HAP-1 (cell line): Measurements from ENCODE around the gene CACNA1C.
"Not testable (repeated sequence)": the region's sequence is repeated elsewhere in the genome, so short reads cannot be mapped to it uniquely, and the experiment has no call there.

Experiments used
- DNase-seq, 2 experiments: peaks; one replicate each; pipeline ENCODE4 v3.0.0-alpha.2; 2016 to 2020; ENCODE audit warnings: low spot score in 2 of 2
- H3K27me3 ChIP-seq: fragments of 250-450 bp; sonication (Bioruptor Pico); 2 replicates; pipeline ENCODE4 v1.5.1; 2020; ENCODE audit warnings: low read depth, mild to moderate bottlenecking, moderate library complexity
- H3K36me3 ChIP-seq: fragments of 250-450 bp; sonication (Bioruptor Pico); replicated peaks from 2 replicates; pipeline ENCODE4 v1.5.1; 2020; ENCODE audit warnings: mild to moderate bottlenecking
- H3K4me1 ChIP-seq: fragments of 250-450 bp; sonication (Bioruptor Pico); 2 replicates; pipeline ENCODE4 v1.5.1; 2020; ENCODE audit warnings: mild to moderate bottlenecking
- H3K4me3 ChIP-seq: fragments of 250-450 bp; sonication (Bioruptor Pico); 2 replicates; pipeline ENCODE4 v1.5.1; 2020; ENCODE audit warnings: mild to moderate bottlenecking, moderate library complexity
- H3K9me3 ChIP-seq: fragments of 250-450 bp; sonication (Bioruptor Pico); 2 replicates; pipeline ENCODE4 v1.5.1; 2020; ENCODE audit warnings: mild to moderate bottlenecking, moderate library complexity
- in situ Hi-C: fragments of 300-500 bp; cut with MboI; formaldehyde crosslinking; loops from 3 replicates; pipeline ENCODE4 v1.14.3; 2020; ENCODE audit warnings: low sequenced_read_pairs, inconsistent platforms, mixed read lengths

Gene CACNA1C

DNA sequence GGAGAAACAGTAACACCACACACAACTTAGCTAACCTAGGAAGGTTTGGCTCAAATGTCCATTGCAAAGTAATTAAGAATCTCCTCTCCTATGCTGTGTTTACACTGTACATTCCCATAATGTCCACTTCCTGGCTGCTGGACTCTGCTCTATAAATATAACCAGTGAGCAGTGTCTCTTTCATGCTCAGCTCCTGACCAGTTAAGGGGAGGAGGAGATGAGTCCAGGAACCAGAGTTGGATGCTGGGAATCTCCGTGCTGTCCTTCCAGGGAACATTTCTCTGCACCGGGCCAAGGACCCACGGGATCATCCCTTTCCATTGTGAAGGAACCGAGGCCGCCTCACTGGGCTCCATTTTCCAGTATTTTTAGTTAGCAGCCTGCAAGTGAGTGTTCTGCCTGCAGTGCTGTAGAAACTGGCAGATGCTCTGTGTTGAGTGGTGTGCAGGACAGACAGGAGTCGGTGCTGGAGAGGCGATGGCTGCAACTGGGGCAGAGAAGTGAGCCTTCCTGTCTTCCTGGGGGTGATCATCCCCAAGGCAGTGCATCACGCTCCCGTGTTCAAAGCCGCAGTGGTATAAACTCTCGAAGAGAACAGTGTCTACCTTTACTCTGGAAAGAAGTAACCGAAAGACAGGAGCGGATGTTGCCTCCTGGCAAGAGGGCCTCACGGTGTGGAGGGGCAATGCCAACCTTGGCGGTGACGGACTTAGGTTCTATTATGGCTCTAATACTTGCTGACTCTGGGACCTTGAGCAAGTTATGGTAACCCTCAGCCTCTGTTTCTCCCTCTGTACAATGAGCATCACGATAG is 195.5 kb downstream of the CACNA1C start:
- H3K9me3 ChIP-seq: no peaks in the 10 kb centered on the region
- in situ Hi-C loops: no loop called here
- DNase-seq: no peak

DNA sequence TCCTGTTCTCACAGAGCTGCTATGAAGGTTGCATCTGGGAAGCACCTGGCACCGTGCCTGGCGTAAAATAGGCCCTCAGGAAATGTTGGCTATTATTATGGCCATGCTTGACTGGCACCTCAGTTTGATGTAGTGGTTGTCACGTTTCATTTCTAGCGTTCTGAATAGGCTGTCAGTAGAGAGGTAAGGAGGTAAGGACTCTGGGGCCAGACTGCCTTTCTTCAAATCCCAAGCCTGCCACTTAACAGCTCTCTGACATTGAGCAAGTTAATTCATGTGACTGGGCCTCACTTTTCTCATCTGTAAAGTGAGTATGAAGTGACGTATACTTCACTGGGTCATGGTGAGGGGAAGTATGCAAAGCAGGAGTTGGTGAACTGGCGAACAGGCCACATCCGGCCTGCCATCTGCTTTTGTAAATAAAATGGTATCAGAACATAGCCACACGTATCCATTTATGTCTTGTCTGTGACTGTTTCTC is 196.2 kb downstream of the CACNA1C start:
- H3K4me3 ChIP-seq: no peak overlapping the region
- in situ Hi-C loops: no loop called here
- no peaks in the 10 kb centered on the region for H3K9me3 ChIP-seq
- no peaks in the 10 kb centered on the region for H3K36me3 ChIP-seq
- H3K27me3 ChIP-seq: no peaks in the 10 kb centered on the region
- DNase-seq: no peak
- no peaks in the 10 kb centered on the region for H3K4me1 ChIP-seq

More for the DNA sequence above, 195.5 kb downstream of the CACNA1C start:
- Histone ChIP-seq H3K4me1 (no peaks in the 10 kb centered on the region), H3K4me3 (no peak overlapping the region), H3K36me3 (no peaks in the 10 kb centered on the region), H3K27me3 (no peaks in the 10 kb centered on the region)

DNA sequence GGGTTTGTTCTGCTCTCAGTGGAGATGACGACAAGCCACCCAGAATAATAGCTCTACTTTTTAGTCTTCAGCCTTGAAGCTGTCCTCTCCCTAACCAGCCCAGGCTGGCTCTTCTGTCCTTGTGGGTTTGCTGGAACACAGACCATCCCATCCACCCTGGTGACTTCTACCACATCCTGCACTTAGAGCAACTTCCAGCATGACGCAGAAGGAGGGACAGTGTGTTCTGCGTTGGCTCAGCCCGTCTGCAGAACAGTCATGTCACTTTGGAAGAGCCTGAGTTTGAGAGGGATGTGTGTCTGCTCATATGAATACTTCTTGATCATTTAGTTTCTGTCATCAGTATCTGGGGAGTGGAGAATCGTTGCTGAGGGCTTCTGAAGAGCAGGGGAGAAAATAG is 198.0 kb downstream of the CACNA1C start:
- H3K9me3 ChIP-seq: no peaks in the 10 kb centered on the region
- in situ Hi-C loops: no loop called here

DNA sequence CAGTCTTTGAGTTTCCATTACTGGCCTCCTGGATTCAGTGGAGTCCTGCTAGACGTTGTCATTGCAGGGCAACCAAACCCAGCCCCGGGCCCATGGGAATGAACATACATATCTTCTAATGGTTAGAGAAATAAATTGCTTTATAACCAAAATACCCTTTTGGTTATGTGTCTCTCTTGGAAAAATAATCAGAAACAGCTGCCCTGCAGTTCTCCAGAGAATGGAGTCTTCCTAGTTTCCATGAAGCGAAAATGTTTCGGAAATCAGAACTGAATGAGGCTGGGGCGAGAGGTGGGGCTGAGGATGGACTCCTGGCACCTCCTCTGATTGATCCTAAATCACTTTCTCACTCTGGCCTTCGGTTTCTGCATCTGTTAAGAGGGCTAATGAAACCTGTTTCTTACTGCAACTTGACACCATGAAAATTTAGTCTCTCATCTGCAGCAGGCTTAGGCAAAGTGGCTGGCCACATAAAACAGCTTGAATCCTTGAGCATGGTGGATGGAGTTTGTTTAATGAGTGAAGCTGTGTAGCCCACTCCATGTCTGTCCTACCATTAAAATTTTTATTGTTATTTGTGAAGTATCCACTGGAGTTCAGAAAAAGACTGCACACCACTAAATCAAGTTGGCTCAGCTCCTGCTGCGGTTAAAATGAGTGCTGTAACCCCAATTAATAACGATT is 198.9 kb downstream of the CACNA1C start:
- in situ Hi-C loops: no loop called here
- Histone ChIP-seq H3K4me3 (no peak overlapping the region), H3K36me3 (no peaks in the 10 kb centered on the region), H3K9me3 (no peaks in the 10 kb centered on the region), H3K4me1 (no peaks in the 10 kb centered on the region), H3K27me3 (no peaks in the 10 kb centered on the region)
- DNase-seq: no peak

More for the DNA sequence above, 198.0 kb downstream of the CACNA1C start:
- Histone ChIP-seq H3K4me1 (no peaks in the 10 kb centered on the region), H3K36me3 (no peaks in the 10 kb centered on the region), H3K27me3 (no peaks in the 10 kb centered on the region), H3K4me3 (no peak overlapping the region)
- DNase-seq: no peak

DNA sequence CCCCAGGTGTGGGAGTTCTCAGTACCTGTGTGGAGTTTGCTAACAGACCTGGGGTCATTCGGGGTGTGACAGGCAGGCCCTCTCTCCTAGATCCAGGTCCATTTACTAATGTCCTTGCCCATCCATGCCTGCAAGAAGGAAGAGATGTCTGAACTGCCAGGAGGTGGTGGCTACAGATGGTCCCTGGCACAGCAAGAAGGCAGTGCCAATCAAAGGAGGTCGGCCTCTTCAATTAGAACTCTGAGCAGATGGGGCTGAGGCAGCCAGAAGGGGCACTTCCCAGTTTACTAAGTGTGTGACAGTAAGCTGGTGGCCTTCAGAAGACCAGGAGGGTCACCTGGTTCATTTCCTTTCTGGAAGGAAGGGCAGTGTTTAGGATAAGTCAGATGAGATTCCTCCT is 202.5 kb downstream of the CACNA1C start:
- no peaks in the 10 kb centered on the region for H3K4me1 ChIP-seq
- H3K9me3 ChIP-seq: no peaks in the 10 kb centered on the region
- no peaks in the 10 kb centered on the region for H3K36me3 ChIP-seq
- in situ Hi-C loops: no loop called here
- no peaks in the 10 kb centered on the region for H3K27me3 ChIP-seq
- DNase-seq: no peak
- H3K4me3 ChIP-seq: no peak overlapping the region

DNA sequence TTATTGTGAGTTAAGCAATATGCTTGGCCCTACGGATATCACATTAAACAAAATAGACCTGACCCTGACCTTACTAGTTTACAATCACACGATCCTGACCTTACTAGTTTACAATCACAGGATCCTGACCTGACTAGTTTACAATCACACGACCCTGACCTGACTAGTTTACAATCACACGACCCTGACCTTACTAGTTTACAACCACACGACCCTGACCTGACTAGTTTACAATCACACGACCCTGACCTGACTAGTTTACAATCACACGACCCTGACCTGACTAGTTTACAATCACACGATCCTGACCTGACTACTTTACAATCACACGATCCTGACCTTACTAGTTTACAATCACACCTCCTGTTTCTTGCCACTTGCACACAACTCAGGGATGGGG is 202.9 kb downstream of the CACNA1C start:
- H3K4me3 ChIP-seq, H3K36me3 ChIP-seq, H3K27me3 ChIP-seq, DNase-seq, in situ Hi-C loops, H3K9me3 ChIP-seq, H3K4me1 ChIP-seq: not testable (repeated sequence)

DNA sequence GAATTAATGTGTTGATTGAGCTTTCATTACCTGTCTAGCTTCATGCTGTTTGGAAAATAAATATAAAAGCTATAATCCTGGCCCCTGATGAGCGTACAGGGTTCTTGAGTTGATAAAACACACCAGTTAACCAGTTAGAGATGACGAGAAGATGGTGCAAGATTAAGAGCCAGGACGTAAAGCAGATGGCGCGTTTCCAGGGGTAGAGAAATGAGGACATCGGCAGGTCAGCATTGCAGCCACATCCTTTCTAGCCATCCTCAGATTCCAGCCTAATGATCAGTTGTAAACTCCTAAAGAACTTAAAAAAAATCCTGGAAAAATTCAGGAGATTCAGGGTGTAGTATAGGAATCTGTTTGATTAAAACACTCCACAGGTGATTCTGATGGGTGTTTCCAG is 203.7 kb downstream of the CACNA1C start:
- Histone ChIP-seq H3K27me3 (no peaks in the 10 kb centered on the region), H3K36me3 (no peaks in the 10 kb centered on the region), H3K9me3 (no peaks in the 10 kb centered on the region), H3K4me1 (no peaks in the 10 kb centered on the region), H3K4me3 (no peak overlapping the region)
- in situ Hi-C loops: no loop called here
- no peak for DNase-seq

DNA sequence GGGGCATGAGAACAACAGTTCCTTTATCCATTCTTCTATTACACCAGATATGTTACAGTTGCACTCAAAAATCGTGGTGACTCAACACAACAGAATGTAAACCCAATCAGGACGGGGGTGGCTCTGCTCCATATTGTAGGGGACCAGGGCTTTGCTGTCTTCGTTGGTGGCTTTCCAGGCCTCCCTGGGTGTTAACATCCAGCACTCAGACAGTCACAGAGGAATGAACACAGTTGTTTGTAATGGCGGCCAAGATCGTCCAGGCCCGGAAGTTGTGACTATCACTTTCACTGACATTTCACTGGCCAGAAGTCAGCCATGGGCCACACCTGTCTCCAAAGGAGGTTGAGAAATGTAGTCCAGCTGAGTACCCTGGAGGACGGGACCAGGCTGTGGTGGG is 204.1 kb downstream of the CACNA1C start:
- Histone ChIP-seq H3K4me1 (no peaks in the 10 kb centered on the region), H3K9me3 (no peaks in the 10 kb centered on the region), H3K4me3 (no peak overlapping the region), H3K27me3 (no peaks in the 10 kb centered on the region), H3K36me3 (no peaks in the 10 kb centered on the region)
- in situ Hi-C loops: no loop called here
- no peak for DNase-seq

DNA sequence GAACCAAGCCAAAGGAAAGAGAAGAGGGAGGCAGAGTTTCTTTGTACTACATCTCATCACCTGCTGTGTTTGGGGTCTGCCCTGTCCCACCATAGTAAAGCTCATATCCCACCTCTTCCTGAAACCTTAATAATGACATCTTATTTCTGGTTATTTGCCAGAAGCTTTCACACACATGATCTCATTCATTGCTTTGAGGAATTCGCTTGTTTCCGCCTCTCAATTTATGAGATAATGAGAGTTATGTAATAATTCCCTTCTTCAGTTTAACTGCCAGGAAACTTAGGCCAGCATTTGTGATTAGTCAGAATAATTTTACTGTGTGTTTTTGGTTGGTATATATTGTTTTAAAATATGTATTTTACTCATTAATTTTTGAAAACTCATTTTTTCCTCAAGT is 205.2 kb downstream of the CACNA1C start:
- Histone ChIP-seq H3K27me3 (no peaks in the 10 kb centered on the region), H3K36me3 (no peaks in the 10 kb centered on the region), H3K4me3 (no peak overlapping the region), H3K4me1 (no peaks in the 10 kb centered on the region), H3K9me3 (no peaks in the 10 kb centered on the region)
- no peak for DNase-seq
- in situ Hi-C loops: no loop called here

DNA sequence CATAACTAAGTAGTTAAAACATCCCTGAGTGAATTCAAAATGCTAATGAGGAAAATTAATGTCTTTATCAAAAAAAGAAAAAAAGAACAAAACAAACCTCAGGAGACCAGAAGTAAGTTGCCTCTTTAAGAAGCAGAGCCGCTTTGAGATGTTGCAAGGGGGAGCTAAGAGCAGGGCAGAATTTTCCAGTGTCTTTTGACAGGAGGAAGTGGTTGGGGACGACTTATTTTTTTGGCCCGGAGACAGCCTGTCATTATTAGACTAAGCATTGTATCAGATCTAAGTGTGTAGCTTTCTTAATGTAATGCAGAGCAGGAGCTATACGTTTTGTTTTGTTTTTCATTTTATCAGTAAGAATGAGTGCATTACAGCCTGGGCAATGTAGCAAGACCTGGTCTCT is 206.6 kb downstream of the CACNA1C start:
- Histone ChIP-seq H3K27me3 (no peaks in the 10 kb centered on the region), H3K4me3 (no peak overlapping the region), H3K9me3 (no peaks in the 10 kb centered on the region), H3K36me3 (no peaks in the 10 kb centered on the region), H3K4me1 (no peaks in the 10 kb centered on the region)
- in situ Hi-C loops: no loop called here
- DNase-seq: no peak

DNA sequence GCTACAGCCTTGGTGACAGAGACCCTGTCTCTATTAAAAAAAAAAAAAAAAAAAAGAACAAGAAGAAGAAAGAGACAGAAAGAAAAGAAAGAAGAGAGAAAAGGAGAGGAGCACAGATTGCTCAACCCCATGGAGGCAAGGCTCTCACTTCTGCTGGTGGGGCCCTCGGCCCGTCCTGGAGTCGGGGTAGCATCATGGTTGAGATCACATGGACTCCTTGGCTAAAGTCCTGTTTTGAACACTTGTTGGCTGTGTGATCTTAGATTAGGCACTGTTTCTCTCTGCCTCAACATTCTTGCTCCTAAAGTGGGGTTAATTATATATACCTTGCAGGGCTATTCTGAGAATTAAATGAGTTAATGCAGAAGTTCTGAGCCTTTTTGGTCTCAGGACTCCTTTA is 207.7 kb downstream of the CACNA1C start:
- in situ Hi-C loops: no loop called here
- no peak for DNase-seq
- Histone ChIP-seq H3K27me3 (no peaks in the 10 kb centered on the region), H3K36me3 (no peaks in the 10 kb centered on the region), H3K4me3 (no peak overlapping the region), H3K9me3 (no peaks in the 10 kb centered on the region), H3K4me1 (no peaks in the 10 kb centered on the region)

DNA sequence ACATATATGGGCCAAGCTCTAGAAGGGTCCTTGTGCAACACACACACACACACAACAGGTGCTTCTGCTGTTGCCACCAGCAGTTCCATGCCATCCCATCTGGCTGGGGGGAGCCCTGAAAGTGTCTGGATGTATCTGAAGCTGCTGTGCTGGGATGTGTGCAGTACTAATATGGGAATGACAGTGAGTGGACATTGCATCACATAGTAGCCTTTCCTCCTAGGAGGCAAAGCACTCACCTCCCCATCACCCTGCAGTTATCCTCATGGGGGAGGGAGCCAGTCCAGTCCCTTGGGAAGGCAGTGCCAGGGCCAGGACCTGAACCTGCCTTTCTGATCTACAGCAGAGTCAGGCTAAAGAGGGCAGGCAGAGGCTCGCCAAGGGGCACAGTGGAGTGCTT is 208.9 kb downstream of the CACNA1C start:
- no peaks in the 10 kb centered on the region for H3K36me3 ChIP-seq
- no peak for DNase-seq
- no peak overlapping the region for H3K4me3 ChIP-seq
- in situ Hi-C loops: no loop called here
- no peaks in the 10 kb centered on the region for H3K9me3 ChIP-seq
- H3K4me1 ChIP-seq: no peaks in the 10 kb centered on the region
- no peaks in the 10 kb centered on the region for H3K27me3 ChIP-seq

DNA sequence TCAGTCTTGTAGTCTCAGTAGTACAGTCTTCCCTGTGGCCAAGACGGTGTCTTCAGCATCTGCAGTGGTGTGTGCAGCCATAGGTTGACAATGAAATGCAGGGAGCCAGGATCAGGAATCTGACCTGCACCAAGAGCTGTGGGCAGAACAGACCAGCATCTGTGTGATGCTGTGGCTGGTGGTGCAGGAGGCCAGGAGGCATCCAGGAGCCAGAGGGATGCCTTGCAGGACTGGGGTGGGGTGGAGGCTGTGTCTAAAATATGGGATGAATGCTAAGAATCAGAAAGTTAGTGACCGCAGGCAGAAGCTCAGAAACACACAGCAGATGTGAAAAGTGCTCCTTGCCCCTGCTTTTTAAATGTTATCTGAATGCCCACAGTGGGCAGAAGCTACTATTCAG is 209.7 kb downstream of the CACNA1C start:
- in situ Hi-C loops: no loop called here
- Histone ChIP-seq H3K27me3 (no peaks in the 10 kb centered on the region), H3K9me3 (no peaks in the 10 kb centered on the region), H3K4me3 (no peak overlapping the region), H3K4me1 (no peaks in the 10 kb centered on the region), H3K36me3 (no peaks in the 10 kb centered on the region)
- no peak for DNase-seq

DNA sequence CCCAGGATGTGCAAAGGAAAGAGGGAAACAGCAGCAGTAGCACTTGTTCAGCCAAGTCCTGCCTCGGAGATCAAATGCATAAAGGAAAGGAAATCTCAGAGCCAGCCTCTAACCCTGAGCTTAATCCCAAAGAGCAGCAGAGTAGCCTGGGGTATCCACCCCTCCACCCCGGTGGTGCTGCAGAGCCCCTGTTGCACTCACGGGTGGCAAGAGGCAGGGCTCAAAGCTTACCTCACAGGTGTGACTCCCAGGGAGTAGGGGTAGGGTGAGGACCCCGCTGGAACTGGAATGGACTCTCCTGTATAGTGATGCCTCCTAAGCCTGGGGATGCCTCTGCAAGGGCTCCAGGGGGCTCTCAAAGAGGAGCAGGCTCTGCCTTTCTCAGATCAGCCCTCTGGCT is 211.1 kb downstream of the CACNA1C start:
- no peak overlapping the region for H3K4me3 ChIP-seq
- H3K9me3 ChIP-seq: no peaks in the 10 kb centered on the region
- H3K27me3 ChIP-seq: no peaks in the 10 kb centered on the region
- in situ Hi-C loops: no loop called here
- H3K4me1 ChIP-seq: no peaks in the 10 kb centered on the region
- DNase-seq: no peak
- no peaks in the 10 kb centered on the region for H3K36me3 ChIP-seq
